Neural cell (in vitro differentiated cells): ENCODE measurements around the gene POU2AF3. TPM values are rescaled to one million over a fixed set of nuclear protein-coding genes. Genes with fewer than 3 reads are reported as not detected.

Source experiments
- H2AFZ ChIP-seq: fragments of 200-600, 300-800 bp; sonication (generic), shearing (Covaris generic); 2 replicates; pipeline ENCODE4 v1.6.0; 2014; ENCODE audit warnings: low read depth, mild to moderate bottlenecking, antibody characterized with exemption, low read length, moderate library complexity
- H3F3A ChIP-seq: fragments of 200-600 bp; shearing (Covaris generic); 2 replicates; pipeline ENCODE4 v1.6.1; 2016; ENCODE audit warnings: mild to moderate bottlenecking, moderate library complexity, mixed read lengths, antibody characterized with exemption, low read length; ENCODE audit not compliant: insufficient read depth, poor library complexity, severe bottlenecking
- H3K27ac ChIP-seq: fragments of 200-600, 300-800 bp; sonication (generic), shearing (Covaris generic); 2 replicates; pipeline ENCODE4 v1.5.1; 2014; ENCODE audit warnings: mild to moderate bottlenecking, low read length, moderate library complexity
- H3K27me3 ChIP-seq: fragments of 300-800, 200-600 bp; sonication (generic), shearing (Covaris generic); 2 replicates; pipeline ENCODE4 v1.6.0; 2014; ENCODE audit warnings: mild to moderate bottlenecking, low read depth, low read length, moderate library complexity; ENCODE audit not compliant: insufficient read depth
- H3K36me3 ChIP-seq: fragments of 300-800, 200-600 bp; sonication (generic), shearing (Covaris generic); 2 replicates; pipeline ENCODE4 v1.5.1; 2014; ENCODE audit warnings: mild to moderate bottlenecking, antibody characterized with exemption, low read length, moderate library complexity; ENCODE audit not compliant: insufficient read depth
- H3K4me2 ChIP-seq: fragments of 300-800, 200-600 bp; sonication (generic), shearing (Covaris generic); 2 replicates; pipeline ENCODE4 v1.6.0; 2014; ENCODE audit warnings: mild to moderate bottlenecking, low read length
- H3K4me3 ChIP-seq: fragments of 300-800, 200-600 bp; sonication (generic), shearing (Covaris generic); 2 replicates; pipeline ENCODE4 v1.5.1; 2014; ENCODE audit warnings: mild to moderate bottlenecking, low read length, moderate library complexity
- H3K79me2 ChIP-seq: fragments of 200-600 bp; shearing (Covaris generic); replicated peaks from 2 replicates; pipeline ENCODE4 v1.6.0; 2014; ENCODE audit warnings: mild to moderate bottlenecking, low read length, moderate library complexity; ENCODE audit not compliant: insufficient read depth
- H3K9ac ChIP-seq: fragments of 300-800, 200-600 bp; sonication (generic), shearing (Covaris generic); 2 replicates; pipeline ENCODE4 v1.6.1; 2016; ENCODE audit warnings: mild to moderate bottlenecking, low read length, mixed read lengths
- H3K9me2 ChIP-seq: fragments of 200-600 bp; shearing (Covaris generic); 2 replicates; pipeline ENCODE4 v1.6.1; 2016; ENCODE audit warnings: mild to moderate bottlenecking, low read length, mixed read lengths; ENCODE audit not compliant: insufficient read depth
- H3K9me3 ChIP-seq: fragments of 200-600, 300-800 bp; sonication (generic), shearing (Covaris generic); 2 replicates; pipeline ENCODE4 v1.6.1; 2016; ENCODE audit warnings: mild to moderate bottlenecking, mixed run types, low read length, moderate library complexity, mixed read lengths
- H4K20me1 ChIP-seq: fragments of 200-600 bp; shearing (Covaris generic); 2 replicates; pipeline ENCODE4 v1.6.1; 2016; ENCODE audit warnings: mild to moderate bottlenecking, mixed run types; ENCODE audit not compliant: insufficient read depth
- CTCF ChIP-seq: fragments of 450-650 bp; IDR thresholded peaks from 2 replicates; pipeline ENCODE4 v1.5.1; 2014; ENCODE audit warnings: antibody characterized with exemption, mild to moderate bottlenecking, moderate library complexity; ENCODE audit not compliant: poor library complexity, severe bottlenecking
- EP300 ChIP-seq: fragments of 450-650 bp; conservative IDR thresholded peaks from 2 replicates; pipeline ENCODE4 v1.6.1; 2014; ENCODE audit warnings: antibody characterized with exemption, mild to moderate bottlenecking, moderate library complexity; ENCODE audit not compliant: poor library complexity, severe bottlenecking
- EZH2 ChIP-seq: fragments of 200-600, 300-800 bp; shearing (Covaris generic), sonication (generic); IDR thresholded peaks from 2 replicates; pipeline ENCODE4 v1.6.1; 2014; ENCODE audit warnings: antibody characterized with exemption, low read length, borderline replicate concordance, mild to moderate bottlenecking; ENCODE audit not compliant: insufficient read depth, poor library complexity, severe bottlenecking
- MXI1 ChIP-seq: fragments of 450-650 bp; conservative IDR thresholded peaks from 2 replicates; pipeline ENCODE4 v1.6.1; 2014; ENCODE audit warnings: antibody characterized with exemption, mild to moderate bottlenecking; ENCODE audit not compliant: poor library complexity, severe bottlenecking
- POLR2AphosphoS5 ChIP-seq: IDR thresholded peaks from 2 replicates; pipeline ENCODE4 v1.6.1; 2012
- RAD21 ChIP-seq: fragments of 450-650 bp; conservative IDR thresholded peaks from 2 replicates; pipeline ENCODE4 v1.6.1; 2014; ENCODE audit warnings: antibody characterized with exemption, mild to moderate bottlenecking, moderate library complexity
- SMC3 ChIP-seq: fragments of 450-650 bp; conservative IDR thresholded peaks from 2 replicates; pipeline ENCODE4 v1.6.1; 2014; ENCODE audit warnings: antibody characterized with exemption, mild to moderate bottlenecking, moderate library complexity; ENCODE audit not compliant: poor library complexity
- TAF1 ChIP-seq: IDR thresholded peaks from 2 replicates; pipeline ENCODE4 v1.6.1; 2012; ENCODE audit warnings: low read depth
- polyA plus RNA-seq: library from polyadenylated mRNA; depleted of rRNA; stranded (reverse); fragments of >200 nt; gene quantifications from 2 replicates; pipeline ENCODE4 v1.2.3, GENCODE V29; 2014
- TF ChIP-seq, protein P1 (sequence below): IDR thresholded peaks from 2 replicates; pipeline ENCODE4 v1.6.1; 2012; ENCODE audit warnings: borderline replicate concordance

The POU2AF3 gene
- polyA plus RNA-seq, 1 donor from 2014 or later = not detected

DNA sequence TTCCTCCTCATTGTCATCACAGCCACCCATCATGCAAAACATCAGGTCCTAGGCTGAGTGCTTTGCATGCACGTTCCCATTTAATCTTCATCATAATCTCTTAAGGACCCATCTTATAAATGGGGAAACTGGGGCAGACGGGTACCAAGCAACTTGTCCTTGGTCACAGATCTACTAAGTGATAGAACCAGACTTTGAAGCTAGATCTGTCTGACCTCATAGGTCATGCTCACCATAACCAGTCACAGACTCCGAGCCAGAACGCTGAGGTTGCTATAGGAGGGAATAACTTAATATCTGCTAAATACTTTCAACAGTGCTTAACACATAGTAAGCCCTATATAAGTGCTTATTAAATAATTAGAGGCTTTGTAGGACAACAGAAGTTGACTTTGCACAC is 37.7 kb downstream of the POU2AF3 start:
- no peak for TF ChIP-seq SMC3
- no peaks in the 10 kb centered on the region for H3K27me3 ChIP-seq
- no peaks in the 10 kb centered on the region for H4K20me1 ChIP-seq
- no peak overlapping the region for H3K27ac ChIP-seq
- H3K9me2 ChIP-seq = no peaks in the 10 kb centered on the region
- H3K9me3 ChIP-seq = no peaks in the 10 kb centered on the region
- H3K79me2 ChIP-seq = no peaks in the 10 kb centered on the region
- no peak overlapping the region for H2AFZ ChIP-seq
- no peak overlapping the region for H3K4me2 ChIP-seq
- no peaks in the 10 kb centered on the region for H3K36me3 ChIP-seq
- no peaks in the 10 kb centered on the region for H3F3A ChIP-seq
- H3K9ac ChIP-seq = no peak overlapping the region
- H3K4me3 ChIP-seq = no peak overlapping the region

DNA sequence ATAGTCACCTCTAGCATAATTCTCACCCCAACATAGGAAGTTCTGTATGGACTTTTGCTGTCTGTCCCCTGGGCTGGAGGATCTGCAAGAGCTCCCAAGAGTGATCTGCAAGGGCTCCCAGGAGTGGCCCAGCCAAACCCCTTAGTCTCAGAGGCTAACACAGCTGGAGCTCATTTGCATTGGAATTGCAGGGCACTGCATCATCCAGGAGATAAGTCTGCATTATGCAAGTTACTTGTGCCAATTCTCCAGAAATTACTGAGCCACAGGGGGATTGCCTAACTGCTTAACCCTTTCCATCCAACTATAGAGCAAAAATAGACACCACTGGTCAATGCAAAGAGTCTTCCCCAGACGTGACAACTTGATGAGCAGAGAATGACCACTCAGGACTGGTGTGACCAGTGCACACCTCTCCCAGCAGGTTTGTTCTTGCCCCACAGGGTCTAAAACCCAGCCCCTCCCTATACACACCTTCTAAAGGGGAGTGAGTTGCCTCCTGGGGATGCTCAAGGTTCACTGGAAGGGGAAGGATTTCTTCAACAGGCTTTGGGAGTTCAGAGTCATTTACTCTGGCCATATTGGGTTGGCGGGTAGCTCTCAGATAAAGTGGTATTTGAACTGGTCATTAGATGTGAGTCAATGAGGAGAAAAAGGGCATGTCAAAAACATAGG is 38.4 kb downstream of the POU2AF3 start:
- Histone ChIP-seq H3K27me3 (no peaks in the 10 kb centered on the region), H3K27ac (no peak overlapping the region), H3K4me2 (no peak overlapping the region), H2AFZ (no peak overlapping the region), H3F3A (no peaks in the 10 kb centered on the region), H3K4me3 (no peak overlapping the region), H3K36me3 (no peaks in the 10 kb centered on the region), H3K79me2 (no peaks in the 10 kb centered on the region), H4K20me1 (no peaks in the 10 kb centered on the region), H3K9me2 (no peaks in the 10 kb centered on the region), H3K9ac (no peak overlapping the region), H3K9me3 (no peaks in the 10 kb centered on the region)
- TF ChIP-seq TAF1 = no peak
- TF ChIP-seq EP300 = no peak
- TF ChIP-seq MXI1 = no peak
- TF ChIP-seq, protein P1, sequence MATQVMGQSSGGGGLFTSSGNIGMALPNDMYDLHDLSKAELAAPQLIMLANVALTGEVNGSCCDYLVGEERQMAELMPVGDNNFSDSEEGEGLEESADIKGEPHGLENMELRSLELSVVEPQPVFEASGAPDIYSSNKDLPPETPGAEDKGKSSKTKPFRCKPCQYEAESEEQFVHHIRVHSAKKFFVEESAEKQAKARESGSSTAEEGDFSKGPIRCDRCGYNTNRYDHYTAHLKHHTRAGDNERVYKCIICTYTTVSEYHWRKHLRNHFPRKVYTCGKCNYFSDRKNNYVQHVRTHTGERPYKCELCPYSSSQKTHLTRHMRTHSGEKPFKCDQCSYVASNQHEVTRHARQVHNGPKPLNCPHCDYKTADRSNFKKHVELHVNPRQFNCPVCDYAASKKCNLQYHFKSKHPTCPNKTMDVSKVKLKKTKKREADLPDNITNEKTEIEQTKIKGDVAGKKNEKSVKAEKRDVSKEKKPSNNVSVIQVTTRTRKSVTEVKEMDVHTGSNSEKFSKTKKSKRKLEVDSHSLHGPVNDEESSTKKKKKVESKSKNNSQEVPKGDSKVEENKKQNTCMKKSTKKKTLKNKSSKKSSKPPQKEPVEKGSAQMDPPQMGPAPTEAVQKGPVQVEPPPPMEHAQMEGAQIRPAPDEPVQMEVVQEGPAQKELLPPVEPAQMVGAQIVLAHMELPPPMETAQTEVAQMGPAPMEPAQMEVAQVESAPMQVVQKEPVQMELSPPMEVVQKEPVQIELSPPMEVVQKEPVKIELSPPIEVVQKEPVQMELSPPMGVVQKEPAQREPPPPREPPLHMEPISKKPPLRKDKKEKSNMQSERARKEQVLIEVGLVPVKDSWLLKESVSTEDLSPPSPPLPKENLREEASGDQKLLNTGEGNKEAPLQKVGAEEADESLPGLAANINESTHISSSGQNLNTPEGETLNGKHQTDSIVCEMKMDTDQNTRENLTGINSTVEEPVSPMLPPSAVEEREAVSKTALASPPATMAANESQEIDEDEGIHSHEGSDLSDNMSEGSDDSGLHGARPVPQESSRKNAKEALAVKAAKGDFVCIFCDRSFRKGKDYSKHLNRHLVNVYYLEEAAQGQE = no peak
- TF ChIP-seq CTCF = no peak
- TF ChIP-seq SMC3 = no peak
- no peak for TF ChIP-seq POLR2AphosphoS5
- no peak for TF ChIP-seq RAD21
- no peak for TF ChIP-seq EZH2
